ENCODE measurements around the gene PIAS4. TPM values are rescaled to one million over a fixed set of nuclear protein-coding genes. Genes with fewer than 3 reads are reported as not detected.
A peak's percentile ranks its signal among the peaks of the same experiment; 100 is the strongest.

The PIAS4 gene
- total RNA-seq, 1 experiment from 2014 or later: 54.4 TPM

DNA sequence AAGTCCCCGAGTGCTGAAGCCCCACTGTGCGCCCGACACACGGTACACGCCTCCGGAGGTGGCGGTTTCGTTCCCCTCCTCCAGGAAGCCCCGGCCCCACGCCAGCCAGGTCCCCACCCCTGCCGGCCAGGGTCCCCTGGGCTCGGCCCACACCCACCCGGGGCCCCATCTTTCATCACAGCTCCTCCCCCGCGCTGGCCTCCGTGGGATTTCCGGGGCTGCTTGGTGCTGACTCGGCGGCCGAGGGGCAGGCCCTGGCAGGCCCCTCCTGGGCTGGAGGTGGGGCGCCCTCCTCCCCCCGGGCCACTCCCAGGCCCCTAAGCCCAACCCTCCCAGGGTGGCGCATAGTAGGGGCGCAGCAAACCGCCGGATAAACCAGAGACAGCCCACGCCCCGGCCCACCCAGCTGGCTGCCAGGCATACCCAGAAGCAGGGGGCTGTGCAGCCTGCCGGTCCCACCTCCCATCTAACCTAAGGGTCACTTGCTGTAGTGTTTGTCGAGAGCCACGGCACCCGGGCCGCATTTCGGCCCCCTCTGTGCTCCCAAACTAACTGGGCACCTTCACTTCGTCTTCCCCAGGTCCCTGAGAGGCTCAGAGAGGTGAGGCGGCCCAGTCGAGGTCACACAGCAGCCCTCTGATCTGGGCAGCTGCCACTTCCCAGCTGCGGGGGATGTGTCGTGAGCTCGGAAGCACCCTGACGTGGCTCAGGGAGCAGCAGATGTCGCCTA lies 52.5 kb downstream of the PIAS4 start:
- no peak overlapping the region for H3K4me3 ChIP-seq (ENCODE audit: insufficient read depth, low read depth, low read length)
- no peaks in the 10 kb centered on the region for H3K27me3 ChIP-seq (ENCODE audit: control insufficient read depth, insufficient read depth, low read length)
- H3K36me3 ChIP-seq (replicated peaks; ENCODE audit: control insufficient read depth, insufficient read depth, low read length): peaks cover 4% of the 10 kb centered on the region
- peak; percentile 77 for DNase-seq

DNA sequence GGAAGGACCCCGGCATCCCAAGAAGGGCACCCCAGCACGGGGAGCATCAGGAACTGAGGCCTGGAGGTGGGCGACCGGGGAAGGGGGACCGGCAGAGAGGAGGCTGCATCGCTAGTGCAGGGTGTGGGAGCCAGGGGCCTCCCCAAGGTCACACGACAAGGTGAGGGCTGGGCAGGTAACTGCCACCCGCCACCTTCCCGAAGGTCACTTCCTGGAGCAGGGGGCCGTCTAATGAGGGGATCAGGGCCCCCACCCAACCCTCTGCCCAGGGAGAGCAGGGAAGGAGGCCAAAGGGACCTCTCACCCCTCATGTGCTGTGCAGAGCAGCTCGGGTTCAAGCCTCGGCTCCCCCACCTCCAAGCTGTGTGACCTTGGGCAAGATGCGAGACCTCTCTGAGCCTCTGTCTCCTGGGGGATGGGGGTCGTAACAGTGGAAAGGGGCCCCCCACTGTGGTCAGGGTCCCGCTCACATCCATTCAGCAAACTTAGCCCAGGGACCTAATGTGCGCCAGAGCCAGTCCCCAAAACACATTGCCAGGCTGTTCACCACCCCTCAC lies 53.2 kb downstream of the PIAS4 start:
- peak; percentile 59 for DNase-seq
- Histone ChIP-seq H3K27me3 (ENCODE audit: control insufficient read depth, insufficient read depth, low read length) (no peaks in the 10 kb centered on the region), H3K36me3 (replicated peaks; ENCODE audit: control insufficient read depth, insufficient read depth, low read length) (peaks cover 4% of the 10 kb centered on the region), H3K4me3 (ENCODE audit: insufficient read depth, low read depth, low read length) (no peak overlapping the region)

DNA sequence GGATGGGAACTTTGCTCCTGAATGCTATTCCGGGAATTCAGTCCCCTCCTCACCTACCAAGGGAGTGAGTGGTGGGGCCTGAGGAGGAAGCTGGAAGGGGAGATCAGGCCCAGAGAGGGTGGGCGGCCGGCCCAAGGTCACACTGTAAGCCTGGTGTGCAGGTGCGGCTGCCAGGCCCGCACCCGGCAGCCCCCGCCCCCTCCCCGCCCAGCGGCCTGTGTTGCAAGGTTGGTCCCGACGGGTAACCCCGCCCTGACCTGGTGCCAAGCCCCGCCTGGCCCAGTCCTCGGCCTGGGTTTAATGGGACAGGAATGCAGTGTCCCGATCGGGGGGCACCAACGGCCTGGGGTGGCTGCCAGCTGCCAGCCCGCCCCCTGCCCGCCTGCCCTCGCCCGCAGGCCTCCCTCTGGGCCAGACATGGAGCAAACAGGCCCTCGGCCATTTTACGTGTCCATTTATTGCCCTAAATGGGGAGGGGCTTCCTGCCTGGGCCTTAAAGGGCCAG lies 53.7 kb downstream of the PIAS4 start:
- Histone ChIP-seq H3K4me3 (ENCODE audit: insufficient read depth, low read depth, low read length) (no peak overlapping the region), H3K27me3 (ENCODE audit: control insufficient read depth, insufficient read depth, low read length) (no peaks in the 10 kb centered on the region), H3K36me3 (replicated peaks; ENCODE audit: control insufficient read depth, insufficient read depth, low read length) (peaks cover 2% of the 10 kb centered on the region)
- DNase-seq: peak; percentile 88

DNA sequence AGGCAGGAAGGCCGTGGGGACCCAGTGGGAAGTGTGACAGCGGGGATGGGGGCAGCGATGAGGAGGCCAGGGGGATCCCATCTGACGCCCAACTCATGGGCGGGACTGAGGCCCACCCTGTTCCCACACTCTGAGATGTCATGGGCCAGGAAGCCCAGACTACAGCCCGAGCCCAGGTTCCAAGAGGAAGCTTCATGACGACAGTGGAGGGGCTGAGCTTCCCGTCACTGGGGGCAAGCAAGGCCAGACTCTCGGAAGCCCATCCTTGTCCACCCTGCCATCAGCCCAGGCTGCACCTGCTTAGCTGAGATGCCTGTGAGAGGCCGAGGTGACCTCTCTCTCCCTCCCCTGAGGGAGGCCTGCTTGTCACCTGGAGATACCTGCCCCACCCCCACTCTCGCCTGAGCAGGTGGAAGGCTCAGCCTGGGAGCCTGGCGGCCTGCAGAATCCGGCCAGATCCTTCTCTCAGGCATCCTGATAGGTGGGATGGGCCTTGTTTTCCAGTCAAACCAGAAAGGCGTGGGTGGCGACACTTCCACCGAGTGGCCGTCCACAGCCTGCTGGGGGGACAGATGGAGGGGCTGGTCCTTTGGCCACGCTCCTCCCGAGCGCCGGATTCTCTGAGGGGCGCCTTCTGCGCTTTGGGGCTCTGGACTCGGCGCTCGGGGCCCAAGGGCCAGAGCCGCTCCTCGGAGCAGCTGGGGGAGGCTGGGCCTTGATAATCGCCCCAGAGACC lies 54.3 kb downstream of the PIAS4 start:
- H3K4me3 ChIP-seq (ENCODE audit: insufficient read depth, low read depth, low read length): no peak overlapping the region
- peaks cover 1% of the 10 kb centered on the region; the same call in 1 of the 2 replicates for H3K27me3 ChIP-seq (ENCODE audit: control insufficient read depth, insufficient read depth, low read length)
- DNase-seq: peak; percentile 79
- peaks cover 2% of the 10 kb centered on the region for H3K36me3 ChIP-seq (replicated peaks; ENCODE audit: control insufficient read depth, insufficient read depth, low read length)

DNA sequence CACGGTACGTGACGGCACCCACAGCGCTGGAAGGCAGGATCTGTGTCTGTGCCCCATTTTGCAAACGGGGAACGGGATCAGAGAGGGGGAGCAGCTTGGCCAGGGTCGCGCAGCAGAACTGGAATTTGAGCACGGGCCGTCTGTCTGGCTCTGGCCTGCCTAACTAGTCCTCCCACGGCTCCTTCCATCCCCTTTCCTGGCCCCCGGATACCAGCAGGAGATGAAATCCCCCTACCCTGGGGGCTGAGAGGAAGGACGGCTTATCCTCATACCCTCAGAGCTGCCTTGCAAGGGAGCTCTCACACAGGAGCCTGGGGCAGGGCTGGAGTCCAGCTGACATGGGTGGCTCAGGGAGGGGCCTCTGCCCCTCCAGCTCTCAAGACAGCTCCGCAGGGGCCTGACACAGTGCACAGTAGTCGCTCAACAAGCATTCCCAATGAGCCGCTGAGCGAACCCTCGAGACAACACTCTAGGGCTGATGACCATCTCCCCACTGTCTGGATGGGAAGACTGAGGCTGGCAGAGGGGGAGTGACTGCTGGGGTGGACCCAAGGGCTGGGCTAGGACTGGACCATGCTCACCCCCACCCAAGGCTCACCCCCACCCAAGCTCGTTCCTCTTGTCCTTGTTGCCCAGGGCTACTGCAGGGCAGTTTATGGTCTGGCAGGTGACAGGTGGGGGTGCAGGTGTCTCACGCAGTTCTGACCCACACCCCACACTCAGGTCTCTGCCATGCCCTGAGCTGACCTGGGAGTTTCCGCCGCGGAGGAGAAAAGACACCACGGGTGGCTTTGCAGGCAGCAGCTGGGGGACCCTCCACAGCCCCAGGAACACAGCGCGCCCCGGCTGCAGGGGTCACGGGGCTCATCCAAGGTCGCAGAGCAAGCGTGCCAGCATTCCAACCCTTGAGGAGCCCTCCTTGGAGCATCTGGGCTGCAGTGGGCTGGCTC lies 55.2 kb downstream of the PIAS4 start:
- Histone ChIP-seq H3K27me3 (ENCODE audit: control insufficient read depth, insufficient read depth, low read length) (peaks cover 7% of the 10 kb centered on the region), H3K4me3 (ENCODE audit: insufficient read depth, low read depth, low read length) (no peak overlapping the region), H3K36me3 (replicated peaks; ENCODE audit: control insufficient read depth, insufficient read depth, low read length) (peaks cover 2% of the 10 kb centered on the region)
- DNase-seq: peak; percentile 61

DNA sequence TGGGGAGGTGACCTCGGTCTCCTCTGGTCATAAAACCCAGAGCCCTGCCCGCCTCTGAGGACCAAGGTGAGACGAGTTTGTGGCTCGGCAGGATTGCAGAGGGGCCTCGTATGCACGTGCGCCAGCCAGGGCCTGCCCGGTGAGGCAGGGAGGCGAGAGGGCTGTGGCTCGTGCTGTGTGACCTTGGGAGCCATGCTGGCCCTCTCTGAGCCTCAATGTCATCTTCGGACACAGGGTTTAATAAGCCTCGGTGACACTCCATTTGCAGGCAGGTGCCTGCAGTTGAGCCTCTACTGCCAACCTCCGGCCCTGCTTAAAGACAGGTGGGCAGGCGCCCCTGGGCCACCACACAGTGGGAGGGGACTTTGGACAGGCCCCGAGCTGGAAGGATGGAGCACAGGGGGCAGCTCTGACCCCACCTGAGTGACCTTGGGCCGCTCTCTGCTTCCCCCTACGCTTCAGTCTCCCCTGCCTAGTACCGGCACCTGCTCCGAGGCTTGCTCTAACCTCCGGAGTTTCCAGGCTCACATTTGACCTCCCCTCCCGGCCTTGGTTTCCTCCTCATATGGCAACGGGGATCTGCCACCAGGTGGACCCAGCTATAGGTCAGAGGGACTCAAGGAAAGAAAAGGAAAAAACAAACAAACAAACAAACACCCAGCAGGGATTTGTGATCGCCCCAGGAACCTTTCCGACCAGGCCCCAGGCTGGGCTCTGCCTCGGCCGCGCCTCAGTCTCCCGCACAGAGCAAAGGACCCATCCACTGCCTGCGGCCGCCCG lies 56.0 kb downstream of the PIAS4 start:
- Histone ChIP-seq H3K27me3 (ENCODE audit: control insufficient read depth, insufficient read depth, low read length) (peaks cover 15% of the 10 kb centered on the region), H3K36me3 (replicated peaks; ENCODE audit: control insufficient read depth, insufficient read depth, low read length) (peaks cover 2% of the 10 kb centered on the region), H3K4me3 (ENCODE audit: insufficient read depth, low read depth, low read length) (peak overlapping the region; percentile 76)
- DNase-seq: peak; percentile 87

DNA sequence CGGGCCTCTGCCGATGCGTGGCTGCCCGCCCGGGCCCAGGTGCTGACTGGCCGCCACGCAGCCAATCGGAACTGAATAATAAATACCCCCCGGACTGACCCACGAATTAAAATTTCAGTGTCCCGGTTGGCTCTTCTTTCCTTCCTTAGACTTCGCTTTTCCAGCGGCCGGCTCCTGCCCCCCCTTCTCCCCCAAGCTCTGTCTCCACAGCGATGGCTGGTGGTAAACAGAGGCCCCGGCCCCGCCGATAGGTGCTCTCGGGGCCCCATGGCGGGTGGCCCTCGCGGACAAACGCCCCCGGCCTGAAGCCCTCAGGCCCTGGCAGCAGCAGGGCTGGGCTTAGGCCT lies 56.6 kb downstream of the PIAS4 start:
- Histone ChIP-seq H3K4me3 (ENCODE audit: insufficient read depth, low read depth, low read length) (peak overlapping the region; percentile 76), H3K36me3 (replicated peaks; ENCODE audit: control insufficient read depth, insufficient read depth, low read length) (peaks cover 2% of the 10 kb centered on the region), H3K27me3 (ENCODE audit: control insufficient read depth, insufficient read depth, low read length) (peaks cover 19% of the 10 kb centered on the region)
- DNase-seq: peak; percentile 87

DNA sequence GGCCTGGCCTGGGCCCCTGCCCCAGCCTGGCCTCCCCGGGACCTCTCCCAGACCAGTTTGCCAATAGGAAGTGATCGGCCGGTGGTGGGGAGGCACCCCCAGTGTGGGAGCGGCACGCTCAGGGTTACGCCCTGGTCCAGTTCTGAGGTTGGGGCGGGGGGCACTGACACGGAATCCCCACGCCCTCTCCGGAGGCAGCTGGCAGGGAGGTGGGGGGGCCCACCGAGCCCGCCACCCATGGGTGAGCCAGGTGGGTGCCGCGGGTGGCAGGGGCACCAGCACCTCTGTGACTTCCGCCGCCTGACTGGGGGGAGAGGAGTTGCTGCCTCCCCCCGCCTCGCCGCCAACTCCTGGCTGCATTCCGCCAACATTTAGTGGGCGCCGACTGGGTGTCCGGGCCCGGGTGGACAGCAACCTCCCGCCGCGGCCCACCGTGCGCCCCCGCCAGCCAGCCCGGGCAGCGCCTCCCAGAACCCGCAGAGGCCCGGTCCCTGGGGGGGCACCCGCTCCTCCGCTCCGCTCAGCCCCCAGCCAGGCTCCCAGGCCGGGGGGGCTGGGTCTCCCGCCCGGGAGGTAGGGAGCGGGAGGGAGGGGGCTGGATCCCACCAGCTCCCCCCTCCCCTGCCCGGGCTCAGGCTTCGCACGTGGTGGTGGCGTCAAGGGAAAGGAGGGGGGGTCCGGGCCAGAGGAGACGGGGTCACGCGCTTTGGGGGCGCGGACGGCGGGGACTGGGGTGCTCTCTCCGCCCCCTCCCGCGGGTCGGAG lies 57.1 kb downstream of the PIAS4 start:
- H3K4me3 ChIP-seq (ENCODE audit: insufficient read depth, low read depth, low read length): peak overlapping the region; percentile 76
- H3K27me3 ChIP-seq (ENCODE audit: control insufficient read depth, insufficient read depth, low read length): peaks cover 22% of the 10 kb centered on the region
- H3K36me3 ChIP-seq (replicated peaks; ENCODE audit: control insufficient read depth, insufficient read depth, low read length): peaks cover 2% of the 10 kb centered on the region
- DNase-seq: peak; percentile 93

DNA sequence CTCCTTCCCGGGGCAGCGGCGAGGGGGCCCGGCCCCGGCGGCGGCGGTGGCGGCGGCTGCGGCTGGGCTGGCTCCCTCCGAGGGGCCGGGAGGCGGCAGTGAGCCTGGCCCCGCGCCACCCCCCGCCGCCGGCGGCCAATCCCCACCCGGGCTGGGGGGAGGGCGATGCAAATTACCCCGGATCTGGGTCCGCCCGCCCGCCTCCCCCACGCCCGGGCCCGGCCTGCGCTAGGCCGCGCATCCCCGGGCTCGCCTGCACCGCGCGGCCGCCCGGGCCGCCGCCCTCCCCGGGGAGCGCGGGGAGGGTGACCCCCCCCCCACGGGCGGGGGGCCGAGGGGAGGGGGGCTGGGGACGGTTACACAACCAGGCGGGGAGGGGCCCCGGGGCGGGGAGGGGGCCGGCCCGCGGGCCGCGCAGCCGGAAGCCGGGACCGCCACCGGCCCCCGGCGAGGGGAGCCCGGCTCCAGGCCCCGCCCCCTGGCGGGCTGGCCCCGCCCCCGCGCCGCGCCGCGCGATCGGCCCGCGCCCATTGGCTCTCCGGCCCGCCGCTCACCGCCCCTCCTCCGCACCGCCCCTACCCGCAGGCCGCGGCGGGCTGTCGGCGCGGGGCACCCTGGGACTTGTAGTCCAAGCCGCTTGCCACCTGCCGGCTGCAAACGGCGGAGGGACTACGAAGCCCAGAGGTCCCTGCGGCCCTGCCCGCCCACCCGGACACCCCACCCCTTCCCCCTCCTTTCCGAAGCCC lies 58.1 kb downstream of the PIAS4 start:
- peak; percentile 100 for DNase-seq
- Histone ChIP-seq H3K27me3 (ENCODE audit: control insufficient read depth, insufficient read depth, low read length) (peaks cover 22% of the 10 kb centered on the region), H3K36me3 (replicated peaks; ENCODE audit: control insufficient read depth, insufficient read depth, low read length) (peaks cover 2% of the 10 kb centered on the region), H3K4me3 (ENCODE audit: insufficient read depth, low read depth, low read length) (peak overlapping the region; percentile 76)

DNA sequence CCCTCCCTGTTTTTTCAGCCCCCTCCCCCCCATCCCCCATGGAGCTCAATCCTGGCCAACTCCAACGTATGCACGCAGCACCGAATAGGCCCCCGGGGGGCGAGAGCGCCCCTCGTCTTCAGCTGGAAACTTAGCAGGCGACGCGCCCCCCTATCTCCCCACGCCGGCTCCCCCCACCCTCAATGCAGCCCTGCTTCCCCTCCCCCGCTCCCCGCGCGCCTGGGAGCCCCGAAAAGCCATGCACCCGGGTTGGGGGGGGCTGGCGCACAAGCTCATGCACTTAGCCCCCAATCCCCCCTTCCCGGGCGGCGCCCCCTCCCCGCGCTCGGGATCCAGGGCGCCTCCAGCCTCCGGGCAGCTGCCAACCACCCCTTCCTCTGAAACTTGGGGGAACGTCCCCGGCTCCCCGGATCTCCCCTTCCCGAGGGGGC lies 58.7 kb downstream of the PIAS4 start:
- Histone ChIP-seq H3K36me3 (replicated peaks; ENCODE audit: control insufficient read depth, insufficient read depth, low read length) (peaks cover 2% of the 10 kb centered on the region), H3K4me3 (ENCODE audit: insufficient read depth, low read depth, low read length) (peak overlapping the region; percentile 64), H3K27me3 (ENCODE audit: control insufficient read depth, insufficient read depth, low read length) (peaks cover 22% of the 10 kb centered on the region)
- DNase-seq: no peak

DNA sequence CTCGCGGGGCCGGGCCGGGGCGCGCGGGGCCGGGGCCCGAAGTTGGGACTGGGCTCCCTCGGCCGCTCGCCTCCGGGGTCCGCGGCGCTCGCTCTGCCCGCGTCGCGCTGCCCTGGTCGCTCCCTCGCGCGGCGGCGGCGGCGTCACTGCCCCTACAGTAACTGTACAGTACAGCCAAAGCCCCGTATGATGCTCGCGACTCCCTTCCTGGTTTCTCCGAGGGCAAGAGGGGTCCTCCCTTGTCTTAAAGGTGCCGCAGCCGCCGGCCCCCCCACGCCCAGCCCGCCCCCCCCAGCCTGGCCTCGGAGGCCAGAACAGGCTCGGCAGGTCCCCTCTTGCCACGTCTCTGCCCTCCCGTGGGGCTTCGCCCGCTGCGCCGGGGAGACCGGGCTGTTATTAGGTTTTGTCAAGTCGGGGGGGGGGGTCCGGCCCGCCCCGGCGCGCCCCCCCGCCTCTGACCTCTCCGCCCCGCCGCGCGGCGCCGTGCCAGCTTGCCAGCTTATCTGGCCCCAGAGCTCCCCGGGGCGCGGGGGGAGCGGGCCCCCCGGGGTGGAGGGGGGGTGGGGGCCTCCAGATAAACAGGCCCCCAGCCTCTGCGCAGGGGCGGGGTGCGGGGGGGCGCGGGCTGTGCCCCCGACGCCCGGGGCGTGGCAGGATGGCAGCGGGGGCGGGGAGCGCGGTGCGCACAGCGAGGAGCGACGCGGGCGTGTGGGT lies 59.3 kb downstream of the PIAS4 start, which contains the start of gene ZBTB7A:
Gene ZBTB7A, minus strand, starts transcription at position 218 of the 714 bp plus-strand sequence. CDS start 11,667 bp downstream, outside the sequence.
- Histone ChIP-seq H3K27me3 (ENCODE audit: control insufficient read depth, insufficient read depth, low read length) (peaks cover 22% of the 10 kb centered on the region), H3K36me3 (replicated peaks; ENCODE audit: control insufficient read depth, insufficient read depth, low read length) (no peaks in the 10 kb centered on the region; the same call in 1 of the 2 replicates), H3K4me3 (ENCODE audit: insufficient read depth, low read depth, low read length) (peak within 1 kb of the TSS; percentile 64)
- peak; percentile 89 for DNase-seq

Data from H7 (cell line).